Nephron (organoid): Measurements from ENCODE around the gene VIPAS39.
"Not testable (repeated sequence)": the region's sequence is repeated elsewhere in the genome, so short reads cannot be mapped to it uniquely, and the experiment has no call there.

Experiments used
- H3K27ac Mint-ChIP-seq, 3 experiments: 2 replicates each; pipeline ENCODE4 v1.8.0; 2020; ENCODE audit warnings: mixed read lengths in 3 of 3, mild to moderate bottlenecking in 2 of 3, moderate library complexity in 1 of 3
- H3K27me3 Mint-ChIP-seq: 2 replicates; pipeline ENCODE4 v1.8.0; 2021; ENCODE audit warnings: low read depth, mild to moderate bottlenecking, moderate library complexity, mixed read lengths
- H3K36me3 Mint-ChIP-seq: 2 replicates; pipeline ENCODE4 v1.8.0; 2020; ENCODE audit warnings: low read depth, mixed read lengths
- H3K4me1 Mint-ChIP-seq: 2 replicates; pipeline ENCODE4 v1.8.0; 2020; ENCODE audit warnings: mixed read lengths
- H3K4me3 Mint-ChIP-seq, 3 experiments: 2 replicates each; pipeline ENCODE4 v1.8.0; 2020; ENCODE audit warnings: mild to moderate bottlenecking in 3 of 3, mixed read lengths in 3 of 3, moderate library complexity in 2 of 3
- H3K9me3 Mint-ChIP-seq: 2 replicates; pipeline ENCODE4 v1.8.0; 2020; ENCODE audit warnings: mixed read lengths
- TF ChIP-seq, protein P1 (sequence below), 3 experiments: fragments of 200-600 bp; sonication (generic); IDR thresholded peaks; one replicate each; pipeline ENCODE4 v1.5.0; 2021; ENCODE audit warnings: antibody characterized with exemption in 3 of 3; ENCODE audit not compliant: unreplicated experiment in 3 of 3

VIPAS39 gene

DNA sequence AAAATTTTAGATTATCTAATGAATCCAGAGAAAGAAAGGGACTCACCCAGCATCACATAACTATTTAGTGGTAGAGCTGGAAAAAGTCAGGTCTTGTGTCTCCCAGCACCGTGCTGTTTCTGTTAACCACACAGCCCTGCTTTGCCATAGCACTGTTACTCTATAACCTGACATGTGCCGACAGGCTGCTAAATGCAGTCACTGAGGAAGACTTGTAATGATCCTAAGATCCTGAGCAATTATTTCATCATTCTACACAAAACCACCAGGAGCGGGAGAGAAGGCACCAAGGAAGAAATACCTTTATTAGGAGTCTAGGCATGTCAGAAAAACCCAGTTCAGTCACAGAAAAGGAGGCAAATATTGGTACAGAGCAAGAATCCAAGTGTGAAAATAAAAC, 31.0 kb downstream of the VIPAS39 start:
- Mint-ChIP-seq H3K36me3 (peaks cover 93% of the 10 kb centered on the region), H3K27me3 (no peaks in the 10 kb centered on the region), H3K4me3 (no peak overlapping the region), H3K4me1 (no peaks in the 10 kb centered on the region), H3K9me3 (peaks cover 5% of the 10 kb centered on the region), H3K27ac (no peak overlapping the region)
- TF ChIP-seq, protein P1, sequence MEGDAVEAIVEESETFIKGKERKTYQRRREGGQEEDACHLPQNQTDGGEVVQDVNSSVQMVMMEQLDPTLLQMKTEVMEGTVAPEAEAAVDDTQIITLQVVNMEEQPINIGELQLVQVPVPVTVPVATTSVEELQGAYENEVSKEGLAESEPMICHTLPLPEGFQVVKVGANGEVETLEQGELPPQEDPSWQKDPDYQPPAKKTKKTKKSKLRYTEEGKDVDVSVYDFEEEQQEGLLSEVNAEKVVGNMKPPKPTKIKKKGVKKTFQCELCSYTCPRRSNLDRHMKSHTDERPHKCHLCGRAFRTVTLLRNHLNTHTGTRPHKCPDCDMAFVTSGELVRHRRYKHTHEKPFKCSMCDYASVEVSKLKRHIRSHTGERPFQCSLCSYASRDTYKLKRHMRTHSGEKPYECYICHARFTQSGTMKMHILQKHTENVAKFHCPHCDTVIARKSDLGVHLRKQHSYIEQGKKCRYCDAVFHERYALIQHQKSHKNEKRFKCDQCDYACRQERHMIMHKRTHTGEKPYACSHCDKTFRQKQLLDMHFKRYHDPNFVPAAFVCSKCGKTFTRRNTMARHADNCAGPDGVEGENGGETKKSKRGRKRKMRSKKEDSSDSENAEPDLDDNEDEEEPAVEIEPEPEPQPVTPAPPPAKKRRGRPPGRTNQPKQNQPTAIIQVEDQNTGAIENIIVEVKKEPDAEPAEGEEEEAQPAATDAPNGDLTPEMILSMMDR (IDR thresholded peaks at IDR 0.05; ENCODE audit: unreplicated experiment in 3 of 3) = no peak

DNA sequence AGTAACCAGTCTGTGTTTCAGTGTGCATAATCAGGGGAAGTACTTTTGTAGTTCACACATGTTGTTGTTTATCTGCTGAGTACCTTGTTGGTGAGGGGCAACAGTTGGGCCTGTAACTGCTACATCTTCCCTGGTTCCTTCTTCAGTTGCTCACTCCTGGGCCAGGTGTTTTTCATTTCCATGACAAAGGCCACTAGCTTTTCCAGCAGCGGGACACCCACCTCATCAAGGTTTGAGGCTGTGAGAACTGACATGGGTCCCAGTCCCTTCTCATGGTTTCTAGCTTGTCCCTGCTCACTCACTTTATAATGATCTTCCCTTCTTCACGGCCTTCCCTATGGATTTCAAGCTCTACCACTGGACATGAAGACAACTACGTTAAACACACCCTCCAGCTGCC, 32.5 kb downstream of the VIPAS39 start:
- H3K4me3 Mint-ChIP-seq = no peak overlapping the region
- peaks cover 13% of the 10 kb centered on the region for H3K9me3 Mint-ChIP-seq
- H3K27ac Mint-ChIP-seq = no peak overlapping the region
- peaks cover 94% of the 10 kb centered on the region for H3K36me3 Mint-ChIP-seq
- TF ChIP-seq, protein P1 (IDR thresholded peaks at IDR 0.05; ENCODE audit: unreplicated experiment in 3 of 3) = no peak
- H3K27me3 Mint-ChIP-seq = no peaks in the 10 kb centered on the region
- H3K4me1 Mint-ChIP-seq = no peaks in the 10 kb centered on the region

DNA sequence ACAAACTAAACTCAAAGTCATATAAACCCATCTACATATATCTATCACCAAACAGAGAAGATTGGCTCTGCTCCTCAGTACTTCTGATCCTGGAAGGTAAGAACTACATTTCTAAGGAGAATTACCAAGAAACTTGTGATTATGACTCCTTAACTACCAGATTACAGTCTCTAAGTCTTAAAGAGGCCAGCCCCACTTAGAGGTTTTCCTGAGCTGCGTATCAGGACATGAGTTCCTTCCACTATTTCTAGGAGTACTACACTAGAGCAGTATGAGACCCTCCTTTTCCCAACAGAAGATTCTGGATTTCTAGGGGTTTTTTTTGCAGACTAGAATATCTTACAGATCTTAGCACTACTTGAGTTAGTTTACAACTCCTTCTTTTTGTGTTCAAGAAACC, 34.0 kb downstream of the VIPAS39 start, which contains the start of gene NOXRED1:
NOXRED1 (minus strand) TSS at position 101 of the 400 bp plus-strand sequence. CDS start 634 bp downstream, outside the sequence.
- H3K4me1 Mint-ChIP-seq = no peaks in the 10 kb centered on the region
- H3K27me3 Mint-ChIP-seq = no peaks in the 10 kb centered on the region
- H3K36me3 Mint-ChIP-seq = peaks cover 89% of the 10 kb centered on the region
- no peak within 1 kb of the TSS for H3K27ac Mint-ChIP-seq
- peaks cover 21% of the 10 kb centered on the region for H3K9me3 Mint-ChIP-seq
- no peak within 1 kb of the TSS for H3K4me3 Mint-ChIP-seq
- TF ChIP-seq, protein P1 (IDR thresholded peaks at IDR 0.05; ENCODE audit: unreplicated experiment in 3 of 3) = no peak

DNA sequence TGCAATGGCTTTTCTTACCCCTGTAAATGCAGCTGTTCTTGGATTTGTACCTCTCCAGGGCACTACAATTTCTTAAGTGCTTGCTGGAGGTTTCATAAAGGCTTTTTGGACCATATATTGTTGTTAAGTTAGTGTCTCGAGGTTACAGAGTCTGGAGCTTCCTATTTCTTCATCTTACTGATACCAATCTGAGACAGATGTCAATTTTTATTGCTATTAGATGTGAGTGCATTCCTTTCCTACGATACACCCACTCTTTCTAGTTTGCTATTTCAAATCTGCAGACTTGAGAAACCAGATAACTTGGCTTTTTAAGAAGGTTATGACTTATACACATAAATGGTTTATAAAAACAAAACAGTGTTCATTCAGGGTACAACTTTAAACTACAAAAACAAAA, 36.2 kb downstream of the VIPAS39 start:
- peaks cover 28% of the 10 kb centered on the region for H3K9me3 Mint-ChIP-seq
- no peaks in the 10 kb centered on the region for H3K27me3 Mint-ChIP-seq
- no peak overlapping the region for H3K27ac Mint-ChIP-seq

DNA sequence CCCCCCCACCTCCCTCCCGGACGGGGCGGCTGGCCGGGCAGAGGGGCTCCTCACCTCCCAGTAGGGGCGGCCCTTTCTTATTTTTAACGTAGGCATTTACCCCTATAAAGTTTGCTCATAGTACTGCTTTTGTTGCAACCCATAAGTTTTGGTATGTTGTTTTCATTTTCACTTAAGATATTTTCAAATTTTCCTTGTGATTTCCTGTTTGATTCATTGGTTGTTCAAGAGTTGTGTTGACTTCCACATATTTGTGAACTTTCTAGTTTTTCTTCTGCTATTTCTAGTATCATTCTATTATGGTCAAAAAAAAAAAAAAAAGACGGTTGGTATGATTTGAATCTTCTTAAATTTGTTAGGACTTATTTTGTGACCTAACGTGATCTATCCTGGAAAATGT, 40.6 kb downstream of the VIPAS39 start:
- peaks cover 29% of the 10 kb centered on the region for H3K36me3 Mint-ChIP-seq
- no peaks in the 10 kb centered on the region for H3K4me1 Mint-ChIP-seq
- peaks cover 26% of the 10 kb centered on the region for H3K9me3 Mint-ChIP-seq
- no peak overlapping the region for H3K4me3 Mint-ChIP-seq
- no peaks in the 10 kb centered on the region for H3K27me3 Mint-ChIP-seq
- TF ChIP-seq, protein P1 (IDR thresholded peaks at IDR 0.05; ENCODE audit: unreplicated experiment in 3 of 3) = no peak
- no peak overlapping the region for H3K27ac Mint-ChIP-seq

More for the DNA sequence above, 36.2 kb downstream of the VIPAS39 start:
- no peak overlapping the region for H3K4me3 Mint-ChIP-seq
- TF ChIP-seq, protein P1 (IDR thresholded peaks at IDR 0.05; ENCODE audit: unreplicated experiment in 3 of 3) = no peak
- H3K4me1 Mint-ChIP-seq = no peaks in the 10 kb centered on the region
- peaks cover 67% of the 10 kb centered on the region for H3K36me3 Mint-ChIP-seq

DNA sequence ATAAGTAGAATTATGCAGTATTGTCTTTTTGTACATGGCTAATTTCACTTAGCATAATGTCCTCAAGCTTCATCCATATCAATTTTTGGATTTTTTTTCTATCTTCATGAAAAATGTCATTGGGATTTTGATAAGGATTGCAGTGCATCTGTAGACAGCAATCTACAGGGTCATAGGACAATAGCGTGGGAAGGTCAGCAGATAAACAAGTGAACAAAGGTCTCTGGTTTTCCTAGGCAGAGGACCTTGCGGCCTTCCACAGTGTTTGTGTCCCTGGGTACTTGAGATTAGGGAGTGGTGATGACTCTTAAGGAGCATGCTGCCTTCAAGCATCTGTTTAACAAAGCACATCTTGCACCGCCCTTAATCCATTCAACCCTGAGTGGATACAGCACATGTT, 41.3 kb downstream of the VIPAS39 start:
- not testable (repeated sequence) for H3K27ac Mint-ChIP-seq, H3K4me3 Mint-ChIP-seq, H3K4me1 Mint-ChIP-seq, H3K27me3 Mint-ChIP-seq
- H3K9me3 Mint-ChIP-seq = peaks cover 23% of the 10 kb centered on the region
- peaks cover 22% of the 10 kb centered on the region for H3K36me3 Mint-ChIP-seq

DNA sequence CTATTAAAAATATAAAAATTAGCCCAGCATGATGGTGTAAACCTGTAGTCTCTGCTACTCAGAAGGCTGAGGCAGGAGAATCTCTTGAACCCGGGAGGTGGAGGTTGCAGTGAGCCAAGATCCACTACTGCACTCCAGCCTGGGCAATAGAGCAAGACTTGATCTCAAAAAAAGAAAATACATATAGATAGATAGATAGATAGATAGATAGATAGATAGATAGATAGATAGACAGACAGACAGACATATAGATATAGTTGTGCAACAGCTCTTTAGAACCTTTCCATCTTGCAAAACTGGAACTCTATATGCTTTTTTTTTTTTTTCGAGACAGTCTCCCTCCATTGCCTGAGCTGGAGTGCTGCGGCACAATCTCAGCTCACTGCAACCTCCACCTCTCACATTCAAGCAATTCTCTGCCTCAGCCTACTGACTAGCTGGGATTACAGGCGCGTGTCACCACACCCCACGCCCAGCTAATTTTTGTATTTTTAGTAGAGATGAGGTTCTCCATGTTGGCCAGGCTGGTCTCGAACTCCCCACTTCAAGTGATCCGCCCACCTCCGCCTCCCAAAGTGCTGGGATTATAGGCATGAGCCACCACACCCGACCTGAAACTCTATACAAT, 41.9 kb downstream of the VIPAS39 start:
- not testable (repeated sequence) for H3K27ac Mint-ChIP-seq, H3K4me3 Mint-ChIP-seq, H3K4me1 Mint-ChIP-seq

More for the DNA sequence above, 41.9 kb downstream of the VIPAS39 start:
- H3K9me3 Mint-ChIP-seq = peaks cover 20% of the 10 kb centered on the region
- not testable (repeated sequence) for H3K27me3 Mint-ChIP-seq
- peaks cover 16% of the 10 kb centered on the region for H3K36me3 Mint-ChIP-seq
